Lower leg skin (tissue), 3 donors: ENCODE results near the gene ACTG1.

Experiments used
- POLR2A ChIP-seq, 2 donors: fragments of 450-650 bp; IDR thresholded peaks; one replicate each; pipeline ENCODE4 v1.6.1; 2016 to 2017; ENCODE audit warnings: antibody characterized with exemption in 2 of 2, mild to moderate bottlenecking in 1 of 2, moderate library complexity in 1 of 2
- TF ChIP-seq, protein P1 (sequence below), 3 donors: fragments of 450-650 bp; IDR thresholded peaks; one replicate each; pipeline ENCODE4 v1.5.1; 2016; ENCODE audit warnings: antibody characterized with exemption in 3 of 3, mild to moderate bottlenecking in 3 of 3, moderate library complexity in 2 of 3

- TF ChIP-seq POLR2A (IDR thresholded peaks at IDR 0.05) = no peak
- TF ChIP-seq, protein P1, sequence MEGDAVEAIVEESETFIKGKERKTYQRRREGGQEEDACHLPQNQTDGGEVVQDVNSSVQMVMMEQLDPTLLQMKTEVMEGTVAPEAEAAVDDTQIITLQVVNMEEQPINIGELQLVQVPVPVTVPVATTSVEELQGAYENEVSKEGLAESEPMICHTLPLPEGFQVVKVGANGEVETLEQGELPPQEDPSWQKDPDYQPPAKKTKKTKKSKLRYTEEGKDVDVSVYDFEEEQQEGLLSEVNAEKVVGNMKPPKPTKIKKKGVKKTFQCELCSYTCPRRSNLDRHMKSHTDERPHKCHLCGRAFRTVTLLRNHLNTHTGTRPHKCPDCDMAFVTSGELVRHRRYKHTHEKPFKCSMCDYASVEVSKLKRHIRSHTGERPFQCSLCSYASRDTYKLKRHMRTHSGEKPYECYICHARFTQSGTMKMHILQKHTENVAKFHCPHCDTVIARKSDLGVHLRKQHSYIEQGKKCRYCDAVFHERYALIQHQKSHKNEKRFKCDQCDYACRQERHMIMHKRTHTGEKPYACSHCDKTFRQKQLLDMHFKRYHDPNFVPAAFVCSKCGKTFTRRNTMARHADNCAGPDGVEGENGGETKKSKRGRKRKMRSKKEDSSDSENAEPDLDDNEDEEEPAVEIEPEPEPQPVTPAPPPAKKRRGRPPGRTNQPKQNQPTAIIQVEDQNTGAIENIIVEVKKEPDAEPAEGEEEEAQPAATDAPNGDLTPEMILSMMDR (IDR thresholded peaks at IDR 0.05) = no peak
Measured at GRCh38 chr17:81558941-81559806, 46.6 kb upstream of the ACTG1 start.
